ENCODE results near the gene DENND4A. TPM values are rescaled to one million over a fixed set of nuclear protein-coding genes. Genes with fewer than 3 reads are reported as not detected.

The DENND4A gene
- polyA plus RNA-seq, 1 of the 3 experiments (the other 2 are of a cell fraction): 2.5 TPM

- no peak for TF ChIP-seq EZH2phosphoT487 (IDR thresholded peaks at IDR 0.05; ENCODE audit: borderline replicate concordance, low read depth)
- TF ChIP-seq RXRA (IDR thresholded peaks at IDR 0.05; ENCODE audit: borderline replicate concordance, low read depth): peak; percentile 27; the same call in 1 of the 2 replicates
- no peak for TF ChIP-seq RFX5 (IDR thresholded peaks at IDR 0.05; ENCODE audit: low read length)
- TF ChIP-seq RCOR1 (IDR thresholded peaks at IDR 0.05; ENCODE audit: low read length): no peak
- TF ChIP-seq TAF1 (IDR thresholded peaks at IDR 0.05; ENCODE audit: borderline replicate concordance, low read depth, low read length): peak; percentile 89
- peak; percentile 73; the same call in 1 of the 2 replicates for TF ChIP-seq YY1 (IDR thresholded peaks at IDR 0.05; ENCODE audit: low read depth)
- peak; percentile 54 for TF ChIP-seq CTCF (IDR thresholded peaks at IDR 0.05)
- TF ChIP-seq CHD2 (IDR thresholded peaks at IDR 0.05; ENCODE audit: low read length, partially characterized antibody): peak; percentile 77
- peak; percentile 78 for TF ChIP-seq FOXJ3 (CRISPR knock-in tag; IDR thresholded peaks at IDR 0.05)
- peak; percentile 15; the same call in 1 of the 2 replicates for TF ChIP-seq PBX3 (IDR thresholded peaks at IDR 0.05)
- TF ChIP-seq SMC3 (IDR thresholded peaks at IDR 0.05; ENCODE audit: low read depth, low read length): peak; percentile 19
These were observed 181.0 kb downstream of the DENND4A start, which contains the start of gene INTS14 (continued) for GRCh38 chr15:65610871-65611718.

Small RNAs within 50 kb of the gene (small RNA-seq; reads per million reads assigned to genes)
- gene MIR4511 (0 reads per million in 7 experiments), gene SNORD13E (0 reads per million in 7 experiments)

Other genes with a start within 250 kb of the DENND4A start
- gene INTS14, start 181.2 kb downstream of the DENND4A start, polyA plus RNA-seq (2012; rRNA removed): 44.9 and 55.5 TPM in 2 replicates
- gene SLC24A1, start 170.4 kb downstream of the DENND4A start, polyA plus RNA-seq (2012; rRNA removed): 7.7 and 8.7 TPM in 2 replicates
- gene RAB11A, start 77.2 kb upstream of the DENND4A start, polyA plus RNA-seq (2012; rRNA removed): 293 and 352 TPM in 2 replicates